Adrenal gland (tissue), 5 donors: Measurements from ENCODE around the gene LAMA2.

Source experiments
- CTCF ChIP-seq, 6 experiments: fragments of 450-650 bp in 4 of 6; fragments of 200-600 bp in 2 of 6; sonication (generic) in 1 of 6; IDR thresholded peaks; 1 replicate in 5 of 6; 2 replicates in 1 of 6; pipeline versions ENCODE4 v1.5.1 to v1.8.0; 2016 to 2021; ENCODE audit warnings: antibody characterized with exemption in 6 of 6, mild to moderate bottlenecking in 2 of 6, moderate library complexity in 1 of 6
- POLR2A ChIP-seq, 2 donors: fragments of 450-650 bp; IDR thresholded peaks; one replicate each; pipeline ENCODE4 v1.6.1; 2017; ENCODE audit warnings: antibody characterized with exemption in 2 of 2, mild to moderate bottlenecking in 2 of 2, moderate library complexity in 1 of 2
- donor health status: DM: no; HTN: no; CAD: no.

DNA sequence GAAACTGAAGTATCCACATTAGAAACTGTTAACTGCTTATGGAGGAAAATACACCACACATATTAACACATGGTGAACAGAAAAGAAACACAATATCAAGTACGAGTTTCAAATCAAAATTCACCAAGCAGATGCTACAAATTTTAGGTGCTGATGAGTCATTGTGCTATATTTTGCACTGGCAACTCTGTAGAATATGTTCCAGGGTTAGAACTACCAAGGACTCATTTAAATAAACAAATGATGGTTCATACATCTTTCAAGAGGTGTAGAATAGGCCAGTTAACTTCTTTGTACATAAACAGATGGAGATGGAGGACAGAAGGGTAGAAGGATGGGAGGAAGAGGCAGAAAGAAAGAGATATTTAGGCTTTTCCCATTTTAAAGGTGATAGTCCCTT lies 642.1 kb downstream of the LAMA2 start:
- TF ChIP-seq CTCF (IDR thresholded peaks at IDR 0.05), result no peak
- TF ChIP-seq POLR2A (IDR thresholded peaks at IDR 0.05), result no peak
